ENCODE data around the gene VPS13D. TPM values are rescaled to one million over a fixed set of nuclear protein-coding genes. Genes with fewer than 3 reads are reported as not detected.

VPS13D gene
- total and polyA plus RNA-seq, 2 donors (not counting 3 experiments of a cell fraction or from before 2014, with no cell fraction given): 13.6 to 48.5 TPM

DNA sequence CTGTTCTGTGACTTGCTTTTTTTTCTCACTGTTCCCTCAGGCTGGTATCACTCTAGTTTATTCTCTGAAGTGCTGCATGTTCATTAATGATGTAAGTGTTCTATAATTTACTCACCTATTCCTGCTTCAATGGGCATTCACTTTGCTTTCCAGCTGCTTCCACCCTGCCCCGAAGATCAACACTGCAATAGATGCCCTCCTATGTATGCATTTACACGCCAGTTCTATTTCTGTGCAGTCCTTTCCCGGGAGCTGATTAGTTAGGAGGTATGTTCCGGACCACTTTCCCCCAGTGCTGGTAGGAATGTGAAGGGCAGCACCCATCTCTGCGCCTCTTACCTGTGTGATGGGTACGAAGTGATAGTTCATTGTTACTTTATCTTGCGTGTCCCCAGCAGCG is 284.8 kb downstream of the VPS13D start:
- no peaks in the 10 kb centered on the region for H3K27me3 ChIP-seq (ENCODE audit: control insufficient read depth in 2 of 2, insufficient read depth in 2 of 2, low read length in 2 of 2)
- H3K27ac ChIP-seq (ENCODE audit: insufficient read depth, low read depth, low read length): no peak overlapping the region
- CTCF ChIA-PET: no interaction called here
- H3K4me2 ChIP-seq (ENCODE audit: insufficient read depth, low read length): no peak overlapping the region
- no peaks in the 10 kb centered on the region for H3K9me1 ChIP-seq (replicated peaks; ENCODE audit: control insufficient read depth, extremely low read depth, insufficient read depth, low read length)
- H3K4me3 ChIP-seq (replicated peaks in 1 of 3; ENCODE audit: insufficient read depth in 1 of 3, low read depth in 1 of 3, low read length in 3 of 3): no peak overlapping the region
- no peaks in the 10 kb centered on the region for H3K79me2 ChIP-seq (ENCODE audit: control insufficient read depth, insufficient read depth, low read length)
- intact Hi-C loops (cut with micrococcal nuclease): loop anchor here (10.0 kb wide), 1 partner anchor 110 kb away; no protein-coding TSS in a partner anchor
- H3K36me3 ChIP-seq (ENCODE audit: control insufficient read depth in 2 of 2, extremely low read depth in 1 of 2, insufficient read depth in 2 of 2, low read length in 2 of 2): no peaks in the 10 kb centered on the region
- no TSS peak for BruUV-seq (replicated peaks)
- no peak for DNase-seq (ENCODE audit: low read depth, low spot score)
- POLR2A ChIA-PET: no interaction called here
- H4K20me1 ChIP-seq (replicated peaks; ENCODE audit: control insufficient read depth, extremely low read depth, insufficient read depth, low read length): no peaks in the 10 kb centered on the region
- dilution Hi-C loops (cut with MboI; ENCODE audit: extremely low pct_ligation_motif_present, low sequenced_read_pairs): no loop called here
- peaks cover 13% of the 10 kb centered on the region for H3K4me1 ChIP-seq (ENCODE audit: control insufficient read depth, extremely low read depth, insufficient read depth, low read length)
- FAIRE-seq: no peak
- H2AFZ ChIP-seq (ENCODE audit: low read depth, low read length): no peak overlapping the region
- no peaks in the 10 kb centered on the region for H3K9me3 ChIP-seq (replicated peaks; ENCODE audit: control insufficient read depth, insufficient read depth, low read length)
- no peak overlapping the region for H3K9ac ChIP-seq (replicated peaks; ENCODE audit: extremely low read depth, insufficient read depth, low read length)
- TF ChIP-seq, protein P1, sequence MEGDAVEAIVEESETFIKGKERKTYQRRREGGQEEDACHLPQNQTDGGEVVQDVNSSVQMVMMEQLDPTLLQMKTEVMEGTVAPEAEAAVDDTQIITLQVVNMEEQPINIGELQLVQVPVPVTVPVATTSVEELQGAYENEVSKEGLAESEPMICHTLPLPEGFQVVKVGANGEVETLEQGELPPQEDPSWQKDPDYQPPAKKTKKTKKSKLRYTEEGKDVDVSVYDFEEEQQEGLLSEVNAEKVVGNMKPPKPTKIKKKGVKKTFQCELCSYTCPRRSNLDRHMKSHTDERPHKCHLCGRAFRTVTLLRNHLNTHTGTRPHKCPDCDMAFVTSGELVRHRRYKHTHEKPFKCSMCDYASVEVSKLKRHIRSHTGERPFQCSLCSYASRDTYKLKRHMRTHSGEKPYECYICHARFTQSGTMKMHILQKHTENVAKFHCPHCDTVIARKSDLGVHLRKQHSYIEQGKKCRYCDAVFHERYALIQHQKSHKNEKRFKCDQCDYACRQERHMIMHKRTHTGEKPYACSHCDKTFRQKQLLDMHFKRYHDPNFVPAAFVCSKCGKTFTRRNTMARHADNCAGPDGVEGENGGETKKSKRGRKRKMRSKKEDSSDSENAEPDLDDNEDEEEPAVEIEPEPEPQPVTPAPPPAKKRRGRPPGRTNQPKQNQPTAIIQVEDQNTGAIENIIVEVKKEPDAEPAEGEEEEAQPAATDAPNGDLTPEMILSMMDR (IDR thresholded peaks at IDR 0.05; ENCODE audit: extremely low read depth in 1 of 2, insufficient read depth in 1 of 2, low read depth in 1 of 2, low read length in 2 of 2): no peak
- TF ChIP-seq POLR2A (IDR thresholded peaks at IDR 0.05; ENCODE audit: low read depth, low read length) (no peak), FOS (IDR thresholded peaks at IDR 0.05; ENCODE audit: borderline replicate concordance, insufficient read depth, low read length) (no peak), MAX (IDR thresholded peaks at IDR 0.05; ENCODE audit: insufficient read depth, insufficient read length) (no peak), GATA2 (IDR thresholded peaks at IDR 0.05; ENCODE audit: insufficient read depth, insufficient read length, low read depth, low read length) (no peak), JUN (IDR thresholded peaks at IDR 0.05; ENCODE audit: borderline replicate concordance, insufficient read depth, insufficient read length, low read depth) (no peak), EZH2 (IDR thresholded peaks at IDR 0.05; ENCODE audit: borderline replicate concordance, low read depth, low read length, severe bottlenecking) (no peak), POLR2AphosphoS5 (IDR thresholded peaks at IDR 0.05; ENCODE audit: insufficient read depth, low read depth, low read length) (no peak), MYC (IDR thresholded peaks at IDR 0.05; ENCODE audit: low read depth, low read length) (no peak)

Data from endothelial cell of umbilical vein (primary cell).